ENCODE measurements around the gene GRIN2C. TPM values are rescaled to one million over a fixed set of nuclear protein-coding genes. Genes with fewer than 3 reads are reported as not detected.

Gene GRIN2C
- total RNA-seq, 1 donor from 2014 or later = 0.12 TPM

DNA sequence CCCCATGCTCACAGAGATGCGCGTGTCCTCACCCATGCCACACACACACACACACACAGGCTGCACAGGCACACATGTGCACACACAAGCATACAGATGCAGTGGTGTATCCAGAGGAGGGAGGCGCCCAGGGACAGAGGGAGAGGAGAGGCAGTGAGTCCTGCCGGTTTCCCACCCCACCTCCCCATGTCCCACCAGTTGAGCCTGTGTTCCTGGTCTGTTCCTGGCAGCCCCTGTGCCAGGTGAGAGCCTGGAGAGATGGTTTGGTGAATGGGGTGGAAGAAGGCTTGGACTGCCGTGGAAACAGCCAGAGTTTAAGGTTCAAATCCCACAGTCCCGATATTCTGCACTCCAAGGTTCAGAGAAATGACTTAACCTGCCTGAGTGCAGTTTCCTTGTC is 44.0 kb upstream of the GRIN2C start:
- Mint-ChIP-seq H3K36me3 (ENCODE audit: unreplicated experiment) (no peaks in the 10 kb centered on the region), H3K4me3 (ENCODE audit: unreplicated experiment) (no peak overlapping the region), H3K27me3 (ENCODE audit: unreplicated experiment) (no peaks in the 10 kb centered on the region), H3K9me3 (ENCODE audit: unreplicated experiment) (no peaks in the 10 kb centered on the region), H3K27ac (ENCODE audit: unreplicated experiment) (no peak overlapping the region), H3K4me1 (ENCODE audit: low read depth, unreplicated experiment) (no peaks in the 10 kb centered on the region)
- TF ChIP-seq, protein P1, sequence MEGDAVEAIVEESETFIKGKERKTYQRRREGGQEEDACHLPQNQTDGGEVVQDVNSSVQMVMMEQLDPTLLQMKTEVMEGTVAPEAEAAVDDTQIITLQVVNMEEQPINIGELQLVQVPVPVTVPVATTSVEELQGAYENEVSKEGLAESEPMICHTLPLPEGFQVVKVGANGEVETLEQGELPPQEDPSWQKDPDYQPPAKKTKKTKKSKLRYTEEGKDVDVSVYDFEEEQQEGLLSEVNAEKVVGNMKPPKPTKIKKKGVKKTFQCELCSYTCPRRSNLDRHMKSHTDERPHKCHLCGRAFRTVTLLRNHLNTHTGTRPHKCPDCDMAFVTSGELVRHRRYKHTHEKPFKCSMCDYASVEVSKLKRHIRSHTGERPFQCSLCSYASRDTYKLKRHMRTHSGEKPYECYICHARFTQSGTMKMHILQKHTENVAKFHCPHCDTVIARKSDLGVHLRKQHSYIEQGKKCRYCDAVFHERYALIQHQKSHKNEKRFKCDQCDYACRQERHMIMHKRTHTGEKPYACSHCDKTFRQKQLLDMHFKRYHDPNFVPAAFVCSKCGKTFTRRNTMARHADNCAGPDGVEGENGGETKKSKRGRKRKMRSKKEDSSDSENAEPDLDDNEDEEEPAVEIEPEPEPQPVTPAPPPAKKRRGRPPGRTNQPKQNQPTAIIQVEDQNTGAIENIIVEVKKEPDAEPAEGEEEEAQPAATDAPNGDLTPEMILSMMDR (IDR thresholded peaks at IDR 0.05; ENCODE audit: partially characterized antibody, unreplicated experiment) = no peak
- no peak for DNase-seq

DNA sequence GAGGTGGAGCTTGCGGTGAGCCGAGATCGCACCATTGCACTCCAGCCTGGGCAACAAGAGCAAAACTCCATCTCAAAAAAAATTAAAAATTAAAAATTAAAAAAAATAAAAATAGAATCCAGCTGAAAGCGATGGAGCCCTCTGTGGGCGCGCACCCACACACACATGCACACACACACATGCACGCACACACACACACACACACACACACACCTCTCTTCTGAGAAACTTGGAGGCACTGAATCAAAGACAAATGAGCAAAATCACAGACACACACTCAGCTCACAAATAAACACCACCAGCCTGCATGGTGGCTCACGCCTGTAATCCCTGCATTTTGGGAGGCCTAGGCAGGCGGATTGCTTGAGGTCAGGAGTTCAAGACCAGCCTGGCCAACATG is 43.3 kb upstream of the GRIN2C start:
- H3K27ac Mint-ChIP-seq (ENCODE audit: unreplicated experiment) = no peak overlapping the region
- TF ChIP-seq, protein P1 (IDR thresholded peaks at IDR 0.05; ENCODE audit: partially characterized antibody, unreplicated experiment) = no peak
- no peaks in the 10 kb centered on the region for H3K27me3 Mint-ChIP-seq (ENCODE audit: unreplicated experiment)
- no peaks in the 10 kb centered on the region for H3K9me3 Mint-ChIP-seq (ENCODE audit: unreplicated experiment)
- no peak overlapping the region for H3K4me3 Mint-ChIP-seq (ENCODE audit: unreplicated experiment)
- H3K36me3 Mint-ChIP-seq (ENCODE audit: unreplicated experiment) = no peaks in the 10 kb centered on the region
- no peaks in the 10 kb centered on the region for H3K4me1 Mint-ChIP-seq (ENCODE audit: low read depth, unreplicated experiment)
- DNase-seq = no peak

DNA sequence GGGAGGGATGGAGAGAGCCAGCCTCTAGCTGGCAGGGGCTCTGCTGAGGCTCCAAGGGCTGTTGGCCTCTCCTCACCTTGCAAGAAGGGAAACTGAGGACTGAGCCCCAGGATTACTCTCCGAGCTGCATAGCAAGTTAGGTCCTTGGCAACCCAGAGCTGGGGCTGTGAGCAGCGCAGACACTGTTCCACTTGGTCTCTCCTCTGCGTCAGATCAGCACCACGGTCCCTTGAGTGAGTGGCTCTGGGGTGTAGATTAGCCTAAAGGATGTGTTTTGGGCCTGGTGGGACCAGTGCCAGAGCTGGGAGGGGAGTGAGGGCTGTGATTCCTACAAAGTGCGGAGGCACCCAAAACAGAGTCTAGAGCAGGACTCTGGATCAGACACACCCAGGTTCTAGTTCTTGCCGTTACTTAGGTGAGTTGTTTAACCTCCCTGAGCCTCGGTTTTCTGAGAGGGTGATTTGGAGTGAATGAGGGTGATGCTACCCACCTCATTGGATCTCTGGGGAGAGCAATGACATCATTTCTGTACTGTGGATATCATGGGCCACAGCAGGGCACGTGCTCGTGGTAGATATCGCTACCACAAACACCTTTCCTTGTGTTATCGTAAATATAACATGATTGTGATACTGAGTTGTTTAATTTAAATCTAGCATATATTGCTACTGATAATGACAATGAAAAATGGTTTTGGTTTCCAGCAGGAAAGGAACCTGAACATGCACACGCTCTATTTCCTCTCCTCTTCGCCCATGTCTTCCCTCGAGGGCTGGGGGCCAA is 41.9 kb upstream of the GRIN2C start:
- H3K36me3 Mint-ChIP-seq (ENCODE audit: unreplicated experiment) = no peaks in the 10 kb centered on the region
- no peak overlapping the region for H3K27ac Mint-ChIP-seq (ENCODE audit: unreplicated experiment)
- H3K27me3 Mint-ChIP-seq (ENCODE audit: unreplicated experiment) = no peaks in the 10 kb centered on the region
- no peaks in the 10 kb centered on the region for H3K9me3 Mint-ChIP-seq (ENCODE audit: unreplicated experiment)
- no peaks in the 10 kb centered on the region for H3K4me1 Mint-ChIP-seq (ENCODE audit: low read depth, unreplicated experiment)
- no peak for DNase-seq
- H3K4me3 Mint-ChIP-seq (ENCODE audit: unreplicated experiment) = no peak overlapping the region
- TF ChIP-seq, protein P1 (IDR thresholded peaks at IDR 0.05; ENCODE audit: partially characterized antibody, unreplicated experiment) = no peak

DNA sequence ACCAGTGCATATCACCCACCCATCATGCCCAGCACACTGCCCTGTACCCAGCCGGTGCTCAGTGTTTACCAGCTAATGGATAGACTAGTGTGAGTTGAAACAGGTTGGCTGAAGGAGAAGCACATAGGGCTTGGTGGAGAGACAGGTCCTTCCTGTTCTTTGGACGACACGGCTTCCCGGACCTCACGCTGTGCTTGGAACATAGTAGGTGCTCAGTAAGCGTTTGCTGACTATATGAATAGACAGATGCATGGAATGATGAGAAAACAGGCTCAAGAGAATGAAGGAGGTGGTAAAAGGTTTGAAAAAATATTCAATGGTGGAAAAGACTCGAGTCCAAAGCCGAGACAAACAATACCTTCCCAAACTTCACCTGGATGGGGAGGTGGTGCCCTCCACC is 40.5 kb upstream of the GRIN2C start:
- Mint-ChIP-seq H3K9me3 (ENCODE audit: unreplicated experiment) (no peaks in the 10 kb centered on the region), H3K4me3 (ENCODE audit: unreplicated experiment) (no peak overlapping the region), H3K27me3 (ENCODE audit: unreplicated experiment) (no peaks in the 10 kb centered on the region), H3K36me3 (ENCODE audit: unreplicated experiment) (no peaks in the 10 kb centered on the region), H3K27ac (ENCODE audit: unreplicated experiment) (no peak overlapping the region), H3K4me1 (ENCODE audit: low read depth, unreplicated experiment) (no peaks in the 10 kb centered on the region)
- TF ChIP-seq, protein P1 (IDR thresholded peaks at IDR 0.05; ENCODE audit: partially characterized antibody, unreplicated experiment) = no peak
- no peak for DNase-seq

DNA sequence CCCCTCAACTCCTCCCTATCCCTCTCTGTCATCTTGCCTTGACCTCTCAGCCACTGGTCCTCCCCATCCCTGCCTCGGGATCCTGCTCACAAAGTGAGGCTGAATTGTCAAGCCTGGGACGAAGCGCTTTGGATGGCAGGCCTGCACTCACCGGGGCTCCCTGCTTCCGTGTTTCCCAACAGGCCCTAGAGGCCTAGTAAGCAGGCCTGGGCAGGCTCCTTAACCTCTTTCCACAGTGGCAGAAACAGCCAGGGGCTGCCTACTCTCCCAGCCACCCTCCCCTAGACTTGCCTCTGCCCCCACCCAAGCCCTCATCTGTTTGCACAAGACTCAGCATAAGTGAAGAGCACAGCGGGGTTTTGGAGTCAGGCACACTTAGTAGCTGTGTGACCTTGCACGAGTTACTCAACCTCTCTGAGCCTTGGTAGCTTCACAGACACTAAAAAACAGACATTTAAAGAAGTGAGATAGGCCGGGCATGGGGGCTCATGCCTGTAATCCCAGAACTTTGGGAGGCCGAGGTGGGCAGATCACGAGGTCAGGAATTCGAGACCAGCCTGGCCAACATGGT is 38.8 kb upstream of the GRIN2C start:
- Mint-ChIP-seq H3K27me3 (ENCODE audit: unreplicated experiment) (peaks cover 9% of the 10 kb centered on the region), H3K36me3 (ENCODE audit: unreplicated experiment) (no peaks in the 10 kb centered on the region), H3K4me3 (ENCODE audit: unreplicated experiment) (no peak overlapping the region), H3K9me3 (ENCODE audit: unreplicated experiment) (peaks cover 2% of the 10 kb centered on the region), H3K27ac (ENCODE audit: unreplicated experiment) (no peak overlapping the region), H3K4me1 (ENCODE audit: low read depth, unreplicated experiment) (no peaks in the 10 kb centered on the region)
- no peak for DNase-seq
- TF ChIP-seq, protein P1 (IDR thresholded peaks at IDR 0.05; ENCODE audit: partially characterized antibody, unreplicated experiment) = no peak
